ENCODE measurements around the gene LMOD3. TPM values are rescaled to one million over a fixed set of nuclear protein-coding genes. Genes with fewer than 3 reads are reported as not detected.

The LMOD3 gene
- total and polyA plus RNA-seq, 8 donors, result 0.17 to 0.33 (median 0.25) TPM

- Histone ChIP-seq H3K27me3 (no peaks in the 10 kb centered on the region), H3K27ac (no peak overlapping the region), H3K36me3 (peaks cover 0 to 21% of the 10 kb centered on the region in 2 donors), H3K9me3 (no peaks in the 10 kb centered on the region), H3K4me3 (no peak overlapping the region), H3K4me1 (peaks cover 0 to 13% of the 10 kb centered on the region in 2 donors)
- no peak for TF ChIP-seq CTCF (IDR thresholded peaks at IDR 0.05)
- intact Hi-C loops (cut with DNase I), result no loop called here
- DNase-seq, result no peak
- no peak for ATAC-seq
Observed at GRCh38 chr3:69072928-69073327, 49.5 kb downstream of the LMOD3 start.

- Histone ChIP-seq H3K9me3 (no peaks in the 10 kb centered on the region), H3K4me3 (no peak overlapping the region), H3K27ac (no peak overlapping the region), H3K36me3 (peaks cover 0 to 35% of the 10 kb centered on the region in 2 donors), H3K27me3 (no peaks in the 10 kb centered on the region), H3K4me1 (no peaks in the 10 kb centered on the region)
- intact Hi-C loops (cut with DNase I), result no loop called here
- DNase-seq (no peak), ATAC-seq (no peak)
- no peak for TF ChIP-seq CTCF (IDR thresholded peaks at IDR 0.05)
Observed at GRCh38 chr3:69066121-69066520, 56.3 kb downstream of the LMOD3 start.

GRCh38 chr3:69065318-69065964 lies 57.0 kb downstream of the LMOD3 start:
- H3K9me3 ChIP-seq, result no peaks in the 10 kb centered on the region
- no peak overlapping the region for H3K4me3 ChIP-seq
- no peak overlapping the region for H3K27ac ChIP-seq
- no peaks in the 10 kb centered on the region for H3K27me3 ChIP-seq
- intact Hi-C loops (cut with DNase I), result no loop called here
- TF ChIP-seq CTCF (IDR thresholded peaks at IDR 0.05), result no peak
- DNase-seq (no peak), ATAC-seq (no peak)
- H3K4me1 ChIP-seq, result no peaks in the 10 kb centered on the region
- peaks cover 0 to 36% of the 10 kb centered on the region in 2 donors for H3K36me3 ChIP-seq

- Histone ChIP-seq H3K27me3 (no peaks in the 10 kb centered on the region), H3K4me3 (no peak overlapping the region), H3K4me1 (no peaks in the 10 kb centered on the region), H3K27ac (no peak overlapping the region), H3K36me3 (peaks cover 0 to 46% of the 10 kb centered on the region in 2 donors), H3K9me3 (no peaks in the 10 kb centered on the region)
- TF ChIP-seq CTCF (IDR thresholded peaks at IDR 0.05), result no peak
- intact Hi-C loops (cut with DNase I), result no loop called here
- ATAC-seq (no peak), DNase-seq (no peak)
Observed at GRCh38 chr3:69063636-69064035, 58.8 kb downstream of the LMOD3 start.

- no peak for TF ChIP-seq CTCF (IDR thresholded peaks at IDR 0.05)
- Histone ChIP-seq H3K9me3 (no peaks in the 10 kb centered on the region), H3K27ac (no peak overlapping the region), H3K4me1 (no peaks in the 10 kb centered on the region), H3K36me3 (peaks cover 0 to 69% of the 10 kb centered on the region in 2 donors), H3K4me3 (no peak overlapping the region), H3K27me3 (no peaks in the 10 kb centered on the region)
- DNase-seq (no peak), ATAC-seq (no peak)
- intact Hi-C loops (cut with DNase I), result no loop called here
Observed at GRCh38 chr3:69059688-69060087, 62.7 kb downstream of the LMOD3 start.

All from left lung (tissue), 10 donors.